Sciatic nerve (tissue), 2 donors: Measurements from ENCODE around the gene EPC2. TPM values are rescaled to one million over a fixed set of nuclear protein-coding genes. Genes with fewer than 3 reads are reported as not detected.
A peak's percentile ranks its signal among the peaks of the same experiment; 100 is the strongest.

ENCODE experiments used
- ATAC-seq: fragments of 200-7000 bp; cut with Tn5 transposase; one replicate; pipeline ENCODE4 v1.9.1; 2020; ENCODE audit warnings: mild to moderate bottlenecking, moderate library complexity
- DNase-seq: peaks from one replicate; pipeline ENCODE4 v3.0.0-alpha.2; 2020; ENCODE audit warnings: low spot score
- intact Hi-C: fragments of 100-400 bp; cut with DNase I; formaldehyde crosslinking; loops from one replicate; pipeline ENCODE4 v1.14.2; 2022
- total RNA-seq: library from RNA; stranded (reverse); fragmentation: NEBNext Ultra II Directional; extraction: Animal tissue kit (Norgen Biotek cat#: 25700); gene quantifications from one replicate; pipeline ENCODE4 v1.2.1, GENCODE V29; 2021
- donor health status: DM: no; HTN: no; CAD: no.
- donor health status: DM: no; HTN: no; CAD: no.

EPC2 gene
- total RNA-seq, 1 donor from 2014 or later, result 47.0 TPM

DNA sequence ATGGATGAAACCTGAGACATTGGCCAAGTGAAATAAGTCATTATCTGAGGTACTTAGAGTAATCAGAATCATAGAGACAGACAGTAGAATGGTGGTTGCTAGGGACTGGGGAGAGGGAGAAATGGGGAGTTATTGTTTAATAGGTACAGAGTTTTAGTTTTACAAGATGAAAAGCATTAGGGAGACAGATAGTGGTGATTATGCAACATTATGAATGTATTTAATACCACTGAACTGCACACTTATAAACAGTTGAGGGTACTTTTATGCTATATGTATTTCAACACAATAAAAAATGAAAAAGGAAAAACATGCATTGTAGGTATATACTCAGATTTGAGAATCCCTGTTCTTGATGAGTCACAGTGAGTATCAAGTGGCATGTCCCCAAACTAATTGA, 59.7 kb downstream of the EPC2 start:
- intact Hi-C loops, result no loop called here
- DNase-seq, result no peak
- no peak for ATAC-seq

DNA sequence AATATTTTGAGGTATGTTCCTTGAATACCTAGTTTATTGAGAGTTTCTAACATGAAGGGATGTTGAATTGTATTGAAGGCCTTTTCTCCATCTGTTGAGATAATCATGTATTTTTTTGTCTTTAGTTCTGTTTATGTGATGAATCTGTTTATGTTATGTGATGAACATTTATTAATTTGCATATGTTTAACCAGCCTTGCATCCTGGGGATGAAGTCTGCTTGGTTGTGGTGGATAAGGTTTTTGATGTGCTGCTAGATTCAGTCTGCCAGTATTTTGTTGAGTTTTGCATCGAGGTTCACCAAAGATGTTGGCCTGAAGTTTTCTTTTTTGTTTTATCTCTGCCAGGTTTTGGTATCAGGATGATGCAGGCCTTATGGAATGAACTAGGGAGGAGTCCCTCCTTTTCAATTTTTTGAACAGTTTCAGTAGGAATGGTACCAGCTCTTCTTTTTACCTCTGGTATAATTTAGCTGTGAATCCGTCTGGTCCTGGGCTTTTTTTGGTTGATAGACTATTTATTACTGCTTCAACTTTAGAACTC, 71.9 kb downstream of the EPC2 start:
- intact Hi-C loops, result no loop called here
- DNase-seq (no peak), ATAC-seq (no peak)

DNA sequence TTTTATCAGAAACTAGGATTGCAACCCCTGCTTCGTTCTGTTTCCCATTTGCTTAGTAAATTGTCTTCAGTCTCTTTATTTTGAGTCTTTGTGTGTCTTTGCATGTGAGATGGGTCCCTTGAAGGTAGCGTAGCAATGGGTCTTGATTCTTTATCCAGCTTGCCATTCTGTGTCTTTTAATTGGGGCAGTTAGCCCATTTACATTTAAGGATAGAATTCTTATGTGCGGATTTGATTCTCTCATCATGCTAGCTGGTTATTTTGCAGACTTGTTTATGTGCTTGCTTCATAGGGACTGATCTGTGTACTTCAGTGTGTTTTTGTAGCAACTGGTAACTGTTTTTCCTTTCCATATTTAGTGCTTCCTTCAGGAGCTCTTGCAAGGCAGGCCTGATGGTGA, 73.5 kb downstream of the EPC2 start:
- ATAC-seq, result no peak
- no peak for DNase-seq
- intact Hi-C loops, result no loop called here

DNA sequence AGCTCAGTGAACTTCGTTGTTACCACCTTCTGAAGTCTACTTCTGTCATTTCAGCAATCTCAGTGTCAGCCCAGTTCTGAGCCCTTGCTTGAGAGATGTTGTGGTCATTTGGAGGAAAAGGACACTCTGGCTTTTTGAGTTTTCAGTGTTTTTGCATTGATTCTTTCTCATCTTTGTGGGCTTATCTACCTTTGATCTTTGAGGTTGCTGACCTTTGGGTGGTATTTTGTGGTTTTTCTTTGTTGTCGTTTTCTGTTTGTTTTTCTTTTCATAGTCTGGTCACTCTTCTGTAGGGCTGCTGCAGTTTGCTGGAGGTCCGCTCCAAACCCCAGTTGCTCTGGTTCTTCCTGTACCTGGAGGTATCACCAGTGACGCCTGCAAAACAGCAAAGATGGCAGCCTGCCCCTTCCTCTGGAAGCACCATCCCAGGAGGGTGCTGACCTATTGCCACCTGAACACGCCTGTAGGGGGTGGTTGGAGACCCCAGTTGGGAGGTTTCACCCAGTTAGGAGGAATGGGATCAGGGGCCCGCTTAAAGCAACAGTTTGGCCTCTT, 74.7 kb downstream of the EPC2 start:
- intact Hi-C loops, result no loop called here
- ATAC-seq, result no peak
- no peak for DNase-seq

DNA sequence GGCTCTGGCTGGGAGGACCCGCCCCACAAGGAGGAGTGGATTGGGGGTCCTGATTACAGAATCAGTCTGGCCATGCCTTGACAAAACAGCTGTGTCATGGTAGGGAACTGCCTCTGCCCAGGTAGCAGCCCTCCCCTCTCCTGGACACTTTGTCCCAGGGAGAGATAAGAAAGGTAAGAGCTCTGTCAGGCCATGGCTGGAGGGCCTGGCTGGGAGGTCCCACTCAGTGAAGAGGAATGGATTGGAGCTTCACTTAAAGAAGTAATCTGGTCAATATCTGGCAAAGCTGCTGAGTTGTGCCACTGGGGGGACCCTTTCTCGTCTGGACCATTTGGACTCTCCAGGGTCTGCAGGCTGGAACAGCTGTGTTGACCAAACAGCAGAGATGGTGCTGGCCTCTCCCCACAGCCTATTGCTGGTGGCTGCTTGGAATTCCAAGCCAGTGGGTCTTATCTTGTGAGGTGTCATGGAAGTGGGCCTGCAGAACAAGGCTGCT, 75.4 kb downstream of the EPC2 start:
- DNase-seq, result no peak
- ATAC-seq, result peak; percentile 50
- intact Hi-C loops, result no loop called here

DNA sequence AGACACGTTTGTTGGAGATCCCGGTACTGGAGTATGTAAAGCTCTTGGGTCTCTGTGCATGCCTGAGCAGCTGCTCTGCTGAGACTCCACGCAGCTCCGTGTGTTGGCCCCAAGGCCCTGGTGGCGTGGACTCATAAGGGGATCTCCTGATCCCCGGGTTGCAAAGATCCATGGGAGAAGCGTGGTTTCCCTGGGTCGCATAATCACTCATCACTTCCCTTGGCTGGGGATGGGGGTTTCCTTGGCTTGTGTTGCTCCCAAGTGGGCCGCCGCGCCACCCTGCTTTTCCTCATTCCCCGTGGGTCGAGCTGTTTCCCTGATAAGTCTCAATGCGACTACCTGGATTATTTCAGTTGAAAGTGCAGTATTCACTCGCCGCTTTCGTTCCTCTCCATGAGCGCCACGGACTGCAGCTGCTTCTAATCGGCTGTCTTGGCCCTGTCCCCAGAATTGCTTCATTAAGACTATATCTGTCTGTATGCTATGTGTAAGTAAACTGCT, 76.0 kb downstream of the EPC2 start:
- intact Hi-C loops, result no loop called here
- ATAC-seq, result peak; percentile 72
- no peak for DNase-seq

DNA sequence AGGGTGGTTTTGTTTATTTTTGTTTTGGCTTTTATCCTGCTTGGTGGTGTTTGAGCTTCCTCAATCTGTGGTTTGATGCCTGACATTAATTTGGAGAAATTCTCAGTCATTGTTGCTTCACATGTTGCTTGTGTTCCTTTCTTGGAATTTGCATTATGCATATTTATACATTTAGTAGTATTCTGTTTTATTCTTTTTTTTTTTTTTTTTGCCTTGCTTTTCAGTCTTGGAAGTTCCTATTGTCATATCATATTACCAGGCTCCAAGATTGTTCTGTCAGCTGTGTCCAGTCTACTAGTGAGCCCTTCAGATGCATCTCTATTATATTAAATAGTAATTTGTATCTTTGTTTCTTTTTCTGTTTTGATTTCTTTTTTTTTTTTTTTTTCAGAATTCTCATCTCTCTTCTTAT, 77.0 kb downstream of the EPC2 start:
- ATAC-seq (no peak), DNase-seq (no peak)
- intact Hi-C loops, result no loop called here

DNA sequence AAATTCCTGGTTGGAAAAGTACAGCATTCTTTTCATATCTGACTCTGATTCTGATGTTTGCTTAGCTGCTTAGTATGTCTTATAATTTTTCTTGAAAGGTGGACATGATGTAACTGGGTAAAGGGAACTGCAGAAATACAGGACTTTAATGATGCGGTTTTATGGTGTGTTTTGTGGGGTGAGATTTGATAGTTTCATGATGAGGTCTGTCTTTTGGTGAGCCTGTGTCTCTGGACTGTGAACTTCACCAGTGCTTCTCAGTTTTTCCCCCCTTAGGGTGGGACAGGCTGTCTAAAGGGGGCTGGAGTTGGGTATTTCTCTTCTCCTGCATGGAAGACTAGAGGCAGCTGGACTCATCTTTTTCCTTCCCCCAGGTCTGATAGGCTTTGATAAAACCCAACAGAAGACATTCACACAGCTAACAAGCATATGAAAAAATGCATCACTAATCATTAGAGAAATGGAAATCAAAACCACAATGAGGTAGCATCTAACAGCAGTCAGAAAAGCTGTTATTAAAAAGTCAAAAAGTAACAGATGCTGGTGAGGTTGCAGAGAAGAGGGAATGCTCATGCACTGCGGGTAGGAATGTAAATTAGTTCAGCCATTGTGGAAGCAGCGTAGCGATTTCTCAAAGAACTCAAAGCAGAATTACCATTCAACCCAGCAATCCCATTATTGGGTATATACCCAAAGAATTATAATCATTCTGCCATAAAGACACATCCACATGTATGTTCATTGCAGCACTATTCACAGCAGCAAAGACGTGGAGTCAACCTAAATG, 77.6 kb downstream of the EPC2 start:
- intact Hi-C loops, result no loop called here
- DNase-seq, result no peak
- ATAC-seq, result no peak

DNA sequence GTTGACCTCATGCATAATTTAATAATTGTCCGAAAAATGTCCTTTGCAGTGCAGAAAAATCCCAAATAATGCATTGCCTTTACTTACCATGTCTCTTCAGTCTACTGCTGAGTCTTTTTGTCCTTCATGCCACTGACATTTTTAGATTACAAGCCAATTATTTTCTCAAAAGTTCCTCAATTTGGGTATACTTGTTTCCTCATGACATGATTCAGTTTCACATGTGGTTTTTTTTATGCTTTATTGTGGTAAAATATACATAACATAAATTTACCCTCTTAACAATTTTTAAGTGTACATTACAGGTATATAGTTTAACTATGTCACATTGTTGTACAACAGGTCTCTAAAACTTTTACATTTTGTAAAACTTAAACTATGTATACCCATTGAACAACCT, 81.0 kb downstream of the EPC2 start:
- no peak for ATAC-seq
- intact Hi-C loops, result no loop called here

DNA sequence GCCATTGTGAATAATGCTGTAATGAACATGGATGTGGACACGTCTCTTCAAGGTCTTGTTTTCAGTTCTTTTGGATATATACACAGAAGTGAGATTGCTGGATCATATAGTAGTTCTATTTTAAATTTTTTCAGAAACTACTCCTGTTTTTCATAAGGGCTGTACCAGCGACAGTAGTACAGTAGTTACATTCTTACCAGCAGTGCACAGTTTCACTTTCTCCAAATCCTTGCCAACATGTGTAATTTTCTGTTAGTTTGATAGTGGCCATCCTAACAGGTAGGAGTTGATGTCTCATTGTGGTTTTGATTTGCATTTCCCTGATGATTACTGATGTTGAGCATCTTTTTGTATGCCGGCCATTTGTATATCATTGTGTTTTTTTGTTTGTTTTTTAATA, 81.7 kb downstream of the EPC2 start:
- ATAC-seq, result no peak
- DNase-seq, result no peak
- intact Hi-C loops, result no loop called here

More for the DNA sequence above, 81.0 kb downstream of the EPC2 start:
- no peak for DNase-seq

DNA sequence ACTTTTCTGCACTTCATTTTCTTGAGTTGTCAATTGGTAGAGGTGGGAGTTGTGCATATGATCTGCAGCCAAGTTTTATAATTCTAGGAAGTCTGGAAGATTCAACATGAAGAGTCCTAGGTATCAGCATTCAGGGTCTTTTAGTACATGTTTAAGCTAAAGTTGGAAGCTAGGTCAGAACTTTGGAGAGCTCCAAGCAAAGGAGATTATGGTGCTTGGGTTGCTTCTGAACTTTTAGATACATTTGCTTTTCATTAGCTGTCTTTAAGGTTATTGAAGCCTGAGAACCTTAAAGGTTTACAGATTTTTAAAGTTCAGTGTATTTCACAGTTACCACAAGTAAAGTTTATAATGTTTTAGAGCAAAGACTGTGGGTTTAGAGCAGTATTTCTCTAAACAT, 85.5 kb downstream of the EPC2 start:
- intact Hi-C loops, result no loop called here
- ATAC-seq (no peak), DNase-seq (no peak)

DNA sequence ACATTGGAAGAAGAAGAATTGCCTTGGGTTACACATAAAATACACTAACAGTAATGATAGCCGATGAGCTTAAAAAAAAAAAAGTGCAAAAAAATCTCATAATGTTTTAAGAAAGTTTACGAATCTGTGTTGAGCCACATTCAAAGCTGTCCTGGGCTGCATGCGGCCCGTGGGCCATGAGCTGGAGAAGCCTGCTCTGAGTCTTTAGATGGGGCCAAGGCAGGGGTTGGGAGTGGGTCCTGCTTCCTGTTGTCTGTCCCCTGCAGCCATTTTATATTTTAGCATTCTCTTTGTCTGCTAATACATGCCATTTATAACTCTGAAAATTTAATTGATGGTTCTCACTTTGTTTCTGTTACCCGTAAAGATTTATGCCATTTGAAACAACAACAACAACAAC, 93.2 kb downstream of the EPC2 start:
- intact Hi-C loops, result no loop called here
- no peak for ATAC-seq
- no peak for DNase-seq

DNA sequence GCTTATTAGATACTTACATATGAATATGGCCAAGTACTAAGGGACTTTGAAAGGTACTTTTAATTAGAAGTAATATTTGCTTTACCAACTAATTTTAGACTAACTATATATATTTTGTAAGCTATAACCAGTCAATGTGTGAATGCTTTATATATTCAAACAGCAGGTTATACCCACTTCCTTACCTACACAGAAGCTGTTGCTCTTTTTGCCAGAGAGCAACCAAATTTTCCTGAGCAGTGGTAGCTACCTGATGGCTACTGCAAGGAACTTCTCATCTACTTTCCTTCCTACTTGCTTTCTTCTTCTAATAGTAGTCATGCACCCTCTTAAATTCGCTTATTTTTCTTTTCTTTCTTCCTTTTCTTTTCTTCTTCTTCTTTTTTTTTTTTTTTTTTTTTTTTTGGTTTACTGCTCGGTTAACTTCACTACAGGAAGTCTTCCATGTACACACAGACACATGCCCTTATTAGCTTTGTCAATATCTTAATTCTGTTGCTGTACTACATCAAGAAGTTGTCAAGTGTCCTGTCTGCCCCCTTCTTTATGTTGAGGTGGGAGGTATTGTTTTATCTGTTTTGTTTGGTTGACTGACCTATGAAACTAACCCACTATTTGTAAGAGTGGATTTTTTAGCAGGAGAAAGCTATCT, 95.0 kb downstream of the EPC2 start:
- no peak for ATAC-seq
- intact Hi-C loops, result no loop called here
- no peak for DNase-seq

DNA sequence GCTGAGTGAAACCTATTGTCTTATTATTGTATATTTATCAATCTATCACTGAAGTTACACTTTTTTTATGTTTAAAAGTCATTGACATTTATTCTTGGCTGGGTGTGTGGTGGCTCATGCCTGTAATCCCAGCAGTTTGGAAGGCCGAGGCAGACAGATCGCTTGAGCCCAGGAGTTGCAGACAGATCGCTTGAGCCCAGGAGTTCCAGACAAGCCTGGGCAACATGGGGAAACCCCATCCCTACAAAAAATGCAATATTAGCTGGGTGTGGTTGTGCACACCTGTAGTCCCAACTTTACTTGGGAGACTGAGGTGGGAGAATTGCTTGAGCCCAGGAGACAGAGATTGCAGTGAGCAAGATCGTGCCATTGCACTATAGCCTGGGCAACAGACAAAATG, 97.8 kb downstream of the EPC2 start:
- ATAC-seq, result no peak
- intact Hi-C loops, result no loop called here

DNA sequence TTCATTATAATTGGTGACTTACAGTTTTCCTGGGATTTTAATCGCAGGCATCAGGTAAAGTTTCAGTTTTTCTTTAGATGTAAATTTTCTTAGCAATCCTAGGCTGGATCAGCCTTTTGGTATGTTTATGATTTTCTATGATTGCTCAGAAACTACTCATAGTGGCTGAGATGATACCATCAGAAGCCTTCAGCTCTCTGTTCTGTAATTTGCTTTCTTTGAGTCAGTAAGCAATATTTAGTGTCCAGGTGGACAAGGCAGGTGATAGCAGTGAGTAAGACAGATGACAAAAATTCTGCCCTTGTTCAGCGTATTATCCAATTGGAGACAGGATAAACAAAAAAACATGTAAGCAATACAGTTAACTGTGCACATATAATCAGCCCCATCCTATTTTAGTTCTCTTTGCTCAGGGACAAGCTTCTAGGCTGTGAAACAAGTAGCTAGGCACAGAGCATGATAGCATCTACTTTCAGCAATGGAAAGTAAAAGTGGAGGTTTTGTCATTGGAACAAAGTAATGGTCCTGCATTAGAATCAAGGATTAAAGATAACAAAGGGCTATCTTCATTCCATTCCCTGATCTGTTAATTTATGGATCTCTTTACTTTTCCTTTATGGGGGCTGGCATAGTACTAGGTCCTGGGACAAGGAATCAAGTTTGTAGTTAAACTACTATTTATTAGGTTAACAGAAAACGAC, 100.8 kb downstream of the EPC2 start:
- ATAC-seq (no peak), DNase-seq (no peak)
- intact Hi-C loops, result no loop called here

More for the DNA sequence above, 97.8 kb downstream of the EPC2 start:
- no peak for DNase-seq

DNA sequence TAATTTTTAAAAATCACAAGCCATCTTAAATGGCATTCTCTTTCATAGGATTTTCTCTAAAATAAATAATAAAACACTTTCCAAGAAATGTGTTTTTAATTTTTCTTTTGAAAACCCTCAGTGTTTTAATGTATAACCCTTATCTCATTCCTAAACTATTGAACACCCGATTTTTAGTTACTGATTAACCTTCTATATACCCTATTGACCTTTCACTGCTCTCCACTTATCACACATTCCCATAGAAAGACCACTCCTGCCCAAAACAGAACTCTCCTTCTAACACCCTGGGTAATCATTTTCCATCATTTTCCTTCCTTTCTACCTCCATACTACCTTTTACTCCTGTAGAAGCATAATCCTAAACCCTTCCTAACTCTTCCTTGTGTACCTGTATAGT, 102.4 kb downstream of the EPC2 start:
- no peak for ATAC-seq
- intact Hi-C loops, result no loop called here
- DNase-seq, result no peak

DNA sequence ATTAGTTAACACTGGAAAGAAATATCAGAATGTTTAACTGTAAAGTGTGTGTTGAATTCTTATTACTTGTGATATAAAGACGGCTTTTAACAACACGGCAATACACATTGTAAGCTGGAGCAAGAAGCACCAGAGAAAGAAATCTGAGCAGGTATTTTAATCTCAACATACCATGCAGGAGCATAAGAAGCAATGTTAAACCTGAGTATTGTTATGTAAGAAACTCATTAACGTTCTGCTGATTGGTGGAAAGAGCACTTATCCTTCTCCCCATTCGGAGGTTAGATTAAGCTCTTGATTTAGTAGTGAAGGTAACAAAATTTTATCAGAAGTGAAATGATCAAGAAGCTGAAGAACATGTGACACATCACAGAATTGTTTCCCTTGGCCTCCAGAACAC, 107.4 kb downstream of the EPC2 start:
- DNase-seq (no peak), ATAC-seq (no peak)
- intact Hi-C loops, result no loop called here

DNA sequence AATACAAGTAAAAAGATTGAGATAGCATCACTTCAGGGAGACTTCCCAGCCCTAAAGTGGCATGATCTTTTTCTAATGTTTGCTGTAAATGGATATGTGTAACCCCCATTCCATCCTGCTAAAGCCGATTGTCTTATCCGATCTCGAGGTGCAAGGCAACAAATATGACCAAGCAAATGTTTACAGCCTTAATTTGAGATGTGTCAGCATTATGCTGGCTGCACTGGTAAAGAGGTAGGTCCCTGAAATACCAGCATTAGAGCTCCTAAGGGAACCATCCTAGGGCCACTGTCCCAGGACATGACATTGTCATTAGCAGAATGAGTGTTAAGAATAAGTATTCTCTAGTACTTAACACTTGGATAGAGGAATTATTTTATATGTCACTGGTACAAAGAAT, 108.4 kb downstream of the EPC2 start:
- ATAC-seq (no peak), DNase-seq (no peak)
- intact Hi-C loops, result no loop called here

DNA sequence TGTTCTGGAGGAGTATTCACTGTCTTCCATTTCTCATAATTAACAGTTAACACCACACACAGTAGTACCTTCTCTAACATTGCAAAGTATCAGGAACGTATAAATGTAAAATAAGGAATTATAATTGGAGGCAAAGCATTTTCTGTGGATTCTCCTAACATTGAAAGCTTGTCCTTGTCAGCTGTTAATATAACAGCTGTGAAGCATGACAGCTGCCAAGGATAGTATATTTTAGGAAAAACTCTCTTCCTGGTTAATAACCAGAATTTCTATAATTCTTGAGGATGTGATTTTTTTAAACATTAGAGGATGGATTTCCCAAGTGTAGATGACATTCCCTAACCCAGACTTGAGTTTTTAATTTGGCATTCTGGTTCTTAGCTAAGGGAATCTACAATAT, 110.3 kb downstream of the EPC2 start:
- intact Hi-C loops, result no loop called here
- DNase-seq (no peak), ATAC-seq (no peak)
